Measurements from ENCODE around the gene HGD. TPM values are rescaled to one million over a fixed set of nuclear protein-coding genes. Genes with fewer than 3 reads are reported as not detected.

Gene HGD
- total RNA-seq, 1 experiment from 2014 or later: 0.33 TPM

GRCh38 chr3:120596853-120597223, 85.2 kb downstream of the HGD start:
- H3K27ac ChIP-seq (ENCODE audit: insufficient read length, low read depth, low read length): peak overlapping the region; percentile 11

More at GRCh38 chr3:120596853-120597223, 85.2 kb downstream of the HGD start:
- H3K9ac ChIP-seq (ENCODE audit: extremely low read depth, insufficient read length, low read length): peak overlapping the region; percentile 86
- TF ChIP-seq CTCF (conservative IDR thresholded peaks at IDR 0.05): no peak
- H2BK12ac ChIP-seq (ENCODE audit: insufficient read length, low read depth, low read length): no peak overlapping the region
- no peak overlapping the region for H2AK5ac ChIP-seq (ENCODE audit: insufficient read length, low read length)
- peaks cover 9% of the 10 kb centered on the region; the same call in 1 of the 2 replicates for H3K79me2 ChIP-seq (ENCODE audit: insufficient read depth, low read length)
- Mint-ChIP-seq H3K36me3 (ENCODE audit: insufficient read depth in 1 of 3, low read depth in 3 of 3) (peaks cover 2 to 15% (median 14%) of the 10 kb centered on the region in 3 experiments), H3K27me3 (ENCODE audit: low read depth) (no peaks in the 10 kb centered on the region; the same call in 1 of the 2 replicates), H3K27ac (peak overlapping the region; percentile 85 to 99 (median 98); a peak in 6 of 7 replicates), H3K4me1 (peaks cover 7 to 8% of the 10 kb centered on the region in 2 experiments), H3K4me3 (peak overlapping the region; percentile 88 to 91), H3K9me3 (no peaks in the 10 kb centered on the region)
- no peak overlapping the region for H2BK20ac ChIP-seq (ENCODE audit: low read depth, low read length, poor library complexity, severe bottlenecking)
- no peak overlapping the region for H3K23ac ChIP-seq (ENCODE audit: insufficient read length, low read depth, low read length)
- no peaks in the 10 kb centered on the region for H3K23me2 ChIP-seq (ENCODE audit: insufficient read length, low read depth, low read length, poor library complexity, severe bottlenecking)
- H4K91ac ChIP-seq (ENCODE audit: insufficient read length, low read depth, low read length): no peak overlapping the region
- WGBS (ENCODE audit: extremely low coverage, insufficient read length, low lambda C conversion rate): no CpG with 5 or more reads among the region's 3 CpGs
- H2AFZ ChIP-seq (ENCODE audit: low read length): no peak overlapping the region
- H3K4me1 ChIP-seq (ENCODE audit: insufficient read depth, low read length): no peaks in the 10 kb centered on the region
- no peaks in the 10 kb centered on the region for H3K79me1 ChIP-seq (ENCODE audit: insufficient read depth, low read depth, low read length, poor library complexity, severe bottlenecking)
- no peak for DNase-seq
- no peaks in the 10 kb centered on the region for H3K9me3 ChIP-seq (ENCODE audit: control insufficient read depth, low read depth, low read length)
- H2BK5ac ChIP-seq (ENCODE audit: insufficient read length, low read length): no peak overlapping the region
- no peak overlapping the region for H3K56ac ChIP-seq (ENCODE audit: insufficient read length, low read depth, low read length)
- no peak overlapping the region for H3T11ph ChIP-seq (ENCODE audit: low read length)
- peak overlapping the region; percentile 94; the same call in 1 of the 2 replicates for H3K14ac ChIP-seq (ENCODE audit: insufficient read depth, low read length)
- no peak overlapping the region for H4K8ac ChIP-seq (replicated peaks; ENCODE audit: insufficient read length, low read depth, low read length)
- no peak overlapping the region for H2BK15ac ChIP-seq (ENCODE audit: low read depth, low read length)
- H3K27me3 ChIP-seq (ENCODE audit: insufficient read depth, low read length): no peaks in the 10 kb centered on the region
- H3K4ac ChIP-seq (ENCODE audit: low read depth, low read length): no peak overlapping the region
- H3K4me2 ChIP-seq (ENCODE audit: insufficient read depth, insufficient read length, low read length): peak overlapping the region; percentile 42
- no peak overlapping the region for H2BK120ac ChIP-seq (ENCODE audit: low read depth, low read length, poor library complexity, severe bottlenecking)
- no peak overlapping the region for H4K5ac ChIP-seq (ENCODE audit: insufficient read length, low read depth, low read length)
- H4K20me1 ChIP-seq (ENCODE audit: control insufficient read depth, insufficient read depth, insufficient read length): no peaks in the 10 kb centered on the region
- no peak overlapping the region for H3K18ac ChIP-seq (ENCODE audit: insufficient read length, low read depth, low read length)
